GM21786 (cell line): ENCODE results near the gene KCNMA1.
"Not testable (repeated sequence)": the region's sequence is repeated elsewhere in the genome, so short reads cannot be mapped to it uniquely, and the experiment has no call there.

Source experiments
- ATAC-seq: cut with Tn5 transposase; IDR thresholded peaks from one replicate; pipeline ENCODE4 v1.9.1; 2021; ENCODE audit not compliant: unreplicated experiment

The KCNMA1 gene

GRCh38 chr10:77588886-77589285 lies 48.7 kb downstream of the KCNMA1 start:
- no peak for ATAC-seq

- ATAC-seq, result no peak
Measured at GRCh38 chr10:77587416-77587790, 50.2 kb downstream of the KCNMA1 start.

GRCh38 chr10:77586719-77587415 lies 50.7 kb downstream of the KCNMA1 start:
- ATAC-seq, result no peak

GRCh38 chr10:77584938-77585337 lies 52.7 kb downstream of the KCNMA1 start:
- ATAC-seq, result no peak

- ATAC-seq, result no peak
Measured at GRCh38 chr10:77583527-77583926, 54.1 kb downstream of the KCNMA1 start.

GRCh38 chr10:77582710-77583115 lies 54.9 kb downstream of the KCNMA1 start:
- no peak for ATAC-seq

- ATAC-seq, result no peak
Measured at GRCh38 chr10:77581738-77582137, 55.9 kb downstream of the KCNMA1 start.

- ATAC-seq, result no peak
Measured at GRCh38 chr10:77580482-77580881, 57.1 kb downstream of the KCNMA1 start.

GRCh38 chr10:77578583-77579227 lies 58.9 kb downstream of the KCNMA1 start:
- ATAC-seq, result no peak

GRCh38 chr10:77577666-77578229 lies 59.9 kb downstream of the KCNMA1 start:
- no peak for ATAC-seq

- no peak for ATAC-seq
Measured at GRCh38 chr10:77576444-77577032, 61.1 kb downstream of the KCNMA1 start.

- no peak for ATAC-seq
Measured at GRCh38 chr10:77576007-77576367, 61.6 kb downstream of the KCNMA1 start.

- ATAC-seq, result no peak
Measured at GRCh38 chr10:77575271-77576006, 62.2 kb downstream of the KCNMA1 start.

GRCh38 chr10:77574438-77574837 lies 63.2 kb downstream of the KCNMA1 start:
- ATAC-seq, result no peak

- ATAC-seq, result not testable (repeated sequence)
Measured at GRCh38 chr10:77572520-77572919, 65.1 kb downstream of the KCNMA1 start.

- no peak for ATAC-seq
Measured at GRCh38 chr10:77571490-77571889, 66.1 kb downstream of the KCNMA1 start.

GRCh38 chr10:77566914-77567566 lies 70.6 kb downstream of the KCNMA1 start:
- no peak for ATAC-seq

GRCh38 chr10:77566236-77566635 lies 71.4 kb downstream of the KCNMA1 start:
- no peak for ATAC-seq

GRCh38 chr10:77565590-77566023 lies 72.0 kb downstream of the KCNMA1 start:
- ATAC-seq, result no peak

GRCh38 chr10:77564731-77565589 lies 72.6 kb downstream of the KCNMA1 start:
- ATAC-seq, result no peak
